WTC11 (cell line): ENCODE data around the gene BMP5. TPM values are rescaled to one million over a fixed set of nuclear protein-coding genes. Genes with fewer than 3 reads are reported as not detected.

Experiments
- ATAC-seq: fragments of 200-7000 bp; cut with Tn5 transposase; 2 replicates; pipeline ENCODE4 v1.10.0; 2021; ENCODE audit warnings: mild to moderate bottlenecking, moderate library complexity
- CTCF ChIA-PET: fragments of 300-600 bp; sonication (Branson Sonifier 250); formaldehyde crosslinking; loops from one replicate; lab custom pipeline; 2021; ENCODE audit warnings: antibody characterized with exemption; lab: Charles Lee
- POLR2A ChIA-PET: fragments of 350-600 bp; sonication (Branson Sonifier 250); formaldehyde crosslinking; loops from one replicate; lab custom pipeline; 2021; ENCODE audit warnings: antibody characterized with exemption; lab: Charles Lee
- DNase-seq: peaks from one replicate; pipeline ENCODE4 v3.0.0; 2021; ENCODE audit warnings: low spot score
- H3K27ac Mint-ChIP-seq: 2 replicates; pipeline ENCODE4 v1.8.0; 2021; ENCODE audit warnings: mixed read lengths
- H3K27me3 Mint-ChIP-seq: 2 replicates; pipeline ENCODE4 v1.8.0; 2021; ENCODE audit warnings: low read depth, mild to moderate bottlenecking, moderate library complexity, mixed read lengths
- H3K36me3 Mint-ChIP-seq: 2 replicates; pipeline ENCODE4 v1.8.0; 2021; ENCODE audit warnings: mixed read lengths
- H3K4me1 Mint-ChIP-seq: 2 replicates; pipeline ENCODE4 v1.8.0; 2022; ENCODE audit warnings: mixed read lengths
- H3K4me3 Mint-ChIP-seq: 2 replicates; pipeline ENCODE4 v1.8.0; 2021; ENCODE audit warnings: mild to moderate bottlenecking, moderate library complexity, mixed read lengths
- H3K9me3 Mint-ChIP-seq: 2 replicates; pipeline ENCODE4 v1.8.0; 2021; ENCODE audit warnings: mixed read lengths
- CREB1 ChIP-seq: sonication (generic); formaldehyde crosslinking; IDR thresholded peaks from 2 replicates; pipeline ENCODE4 v1.8.0; 2023; ENCODE audit warnings: mild to moderate bottlenecking, missing genetic modification reagents
- ELF4 ChIP-seq: sonication (generic); formaldehyde crosslinking; IDR thresholded peaks from 2 replicates; pipeline ENCODE4 v1.8.1; 2022; ENCODE audit warnings: low read depth, mild to moderate bottlenecking, moderate library complexity, missing genetic modification reagents
- EMX1 ChIP-seq: fragments of 250-450 bp; sonication (Bioruptor Pico); IDR thresholded peaks from 2 replicates; pipeline ENCODE4 v1.8.0; 2021; ENCODE audit warnings: mild to moderate bottlenecking
- ERG ChIP-seq: fragments of 250-450 bp; sonication (Bioruptor Pico); IDR thresholded peaks from 2 replicates; pipeline ENCODE4 v1.8.0; 2021; ENCODE audit warnings: mild to moderate bottlenecking
- GRHL2 ChIP-seq: fragments of 250-450 bp; sonication (Bioruptor Pico); IDR thresholded peaks from 2 replicates; pipeline ENCODE4 v1.8.0; 2022; ENCODE audit warnings: mild to moderate bottlenecking, moderate library complexity; ENCODE audit not compliant: insufficient replicate concordance, severe bottlenecking
- HMGA2 ChIP-seq: fragments of 250-450 bp; sonication (Bioruptor Pico); IDR thresholded peaks from 2 replicates; pipeline ENCODE4 v1.4.0; 2021; ENCODE audit warnings: mild to moderate bottlenecking, moderate library complexity
- JUN ChIP-seq: sonication (generic); formaldehyde crosslinking; IDR thresholded peaks from 2 replicates; pipeline ENCODE4 v1.8.0; 2023; ENCODE audit warnings: mild to moderate bottlenecking, missing genetic modification reagents
- MXD4 ChIP-seq: fragments of 250-450 bp; sonication (Bioruptor Pico); IDR thresholded peaks from 2 replicates; pipeline ENCODE4 v1.8.0; 2021; ENCODE audit warnings: mild to moderate bottlenecking, moderate library complexity, borderline replicate concordance
- MYBL2 ChIP-seq: sonication (generic); formaldehyde crosslinking; IDR thresholded peaks from 2 replicates; pipeline ENCODE4 v1.8.1; 2023; ENCODE audit warnings: mild to moderate bottlenecking, moderate library complexity, missing genetic modification reagents
- NFE2L1 ChIP-seq: sonication (generic); formaldehyde crosslinking; IDR thresholded peaks from 2 replicates; pipeline ENCODE4 v1.8.1; 2023; ENCODE audit warnings: missing genetic modification reagents
- SMAD4 ChIP-seq: sonication (generic); formaldehyde crosslinking; IDR thresholded peaks from 2 replicates; pipeline ENCODE4 v1.8.0; 2022; ENCODE audit warnings: mild to moderate bottlenecking, missing genetic modification reagents
- TP53 ChIP-seq: sonication (generic); formaldehyde crosslinking; IDR thresholded peaks from 2 replicates; pipeline ENCODE4 v1.8.1; 2023; ENCODE audit warnings: mild to moderate bottlenecking, missing genetic modification reagents
- ZNF121 ChIP-seq: sonication (generic); formaldehyde crosslinking; IDR thresholded peaks from 2 replicates; pipeline ENCODE4 v1.8.0; 2023; ENCODE audit warnings: missing genetic modification reagents
- ZNF263 ChIP-seq: sonication (generic); formaldehyde crosslinking; IDR thresholded peaks from 2 replicates; pipeline ENCODE4 v1.8.1; 2022; ENCODE audit warnings: low read depth, mild to moderate bottlenecking, moderate library complexity, missing genetic modification reagents
- ZNF396 ChIP-seq: fragments of 250-450 bp; sonication (Bioruptor Pico); IDR thresholded peaks from 2 replicates; pipeline ENCODE4 v1.8.0; 2021; ENCODE audit warnings: mild to moderate bottlenecking, moderate library complexity, borderline replicate concordance
- ZNF416 ChIP-seq: fragments of 250-450 bp; sonication (Bioruptor Pico); IDR thresholded peaks from 2 replicates; pipeline ENCODE4 v1.9.0; 2021; ENCODE audit warnings: mild to moderate bottlenecking, inconsistent platforms
- ZSCAN18 ChIP-seq: fragments of 250-450 bp; sonication (Bioruptor Pico); IDR thresholded peaks from 2 replicates; pipeline ENCODE4 v2.1.2; 2022; ENCODE audit warnings: mild to moderate bottlenecking, moderate library complexity
- total RNA-seq: library from RNA; stranded (reverse); gene quantifications from 3 replicates; pipeline ENCODE4 v1.2.3, GENCODE V29; 2021
- TF ChIP-seq, protein P1 (sequence below): sonication (generic); formaldehyde crosslinking; IDR thresholded peaks from 2 replicates; pipeline ENCODE4 v1.8.1; 2022; ENCODE audit warnings: missing genetic modification reagents, borderline replicate concordance
- TF ChIP-seq, protein P2 (sequence below): sonication (generic); formaldehyde crosslinking; IDR thresholded peaks from 2 replicates; pipeline ENCODE4 v1.8.1; 2023; ENCODE audit warnings: mild to moderate bottlenecking, missing genetic modification reagents, borderline replicate concordance
- TF ChIP-seq, protein P3 (sequence below): sonication (generic); formaldehyde crosslinking; IDR thresholded peaks from 2 replicates; pipeline ENCODE4 v1.8.0; 2023; ENCODE audit warnings: missing genetic modification reagents
- TF ChIP-seq, protein P4 (sequence below): sonication (generic); formaldehyde crosslinking; IDR thresholded peaks from 2 replicates; pipeline ENCODE4 v1.8.1; 2023; ENCODE audit warnings: mild to moderate bottlenecking, missing genetic modification reagents, moderate library complexity

Gene BMP5
- total RNA-seq, 1 experiment from 2014 or later = not detected

DNA sequence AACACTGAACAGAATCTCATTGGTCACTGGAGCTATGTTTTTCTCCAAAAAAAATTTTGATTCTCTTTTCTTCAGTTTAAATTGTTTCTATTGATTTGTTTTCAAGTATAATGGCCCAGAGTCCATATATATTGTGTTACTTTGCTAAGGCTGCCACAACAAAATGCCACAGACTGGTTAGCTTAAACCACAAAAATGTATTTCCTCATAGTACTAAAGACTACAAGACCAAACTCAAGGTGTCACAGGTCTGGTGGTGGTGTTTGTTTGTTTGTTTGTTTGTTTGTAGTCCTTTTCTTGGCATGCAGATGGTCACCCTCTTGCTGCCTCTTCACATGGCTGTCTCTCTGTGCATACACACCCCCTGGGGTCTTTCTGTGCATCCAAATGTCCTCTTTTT lies 34.0 kb downstream of the BMP5 start (continued):
- no peak for TF ChIP-seq ERG (CRISPR knock-in tag)
- TF ChIP-seq ZNF416 (CRISPR knock-in tag) = no peak
- TF ChIP-seq ZNF121 (CRISPR knock-in tag) = no peak

DNA sequence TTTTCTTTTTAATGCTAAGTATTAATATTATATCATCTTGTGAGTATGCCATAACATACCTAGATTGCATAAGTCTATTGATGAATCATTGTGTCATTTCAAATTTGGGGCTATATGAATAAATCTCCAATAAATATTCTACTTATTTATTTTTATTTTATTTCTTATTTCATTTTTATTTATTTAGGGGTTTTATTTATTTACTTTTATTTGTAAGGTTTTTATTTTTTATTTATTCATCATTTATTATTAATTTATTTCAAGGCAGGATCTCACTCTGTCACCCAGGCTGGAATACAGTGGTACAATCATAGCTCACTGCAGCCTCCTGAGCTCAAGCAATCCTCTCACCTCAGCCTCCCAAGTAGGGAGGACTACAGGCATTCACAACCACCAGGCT lies 36.3 kb downstream of the BMP5 start:
- no peak for ATAC-seq
- no peak for DNase-seq
- Mint-ChIP-seq H3K4me1 (peaks cover 9% of the 10 kb centered on the region; the same call in 1 of the 2 replicates), H3K36me3 (no peaks in the 10 kb centered on the region), H3K4me3 (no peak overlapping the region), H3K27me3 (no peaks in the 10 kb centered on the region), H3K27ac (no peak overlapping the region), H3K9me3 (peaks cover 6% of the 10 kb centered on the region; the same call in 1 of the 2 replicates)
- TF ChIP-seq HMGA2 (CRISPR knock-in tag) (peak; percentile 99), MXD4 (CRISPR knock-in tag) (no peak), CREB1 (no peak)
- TF ChIP-seq, protein P1, sequence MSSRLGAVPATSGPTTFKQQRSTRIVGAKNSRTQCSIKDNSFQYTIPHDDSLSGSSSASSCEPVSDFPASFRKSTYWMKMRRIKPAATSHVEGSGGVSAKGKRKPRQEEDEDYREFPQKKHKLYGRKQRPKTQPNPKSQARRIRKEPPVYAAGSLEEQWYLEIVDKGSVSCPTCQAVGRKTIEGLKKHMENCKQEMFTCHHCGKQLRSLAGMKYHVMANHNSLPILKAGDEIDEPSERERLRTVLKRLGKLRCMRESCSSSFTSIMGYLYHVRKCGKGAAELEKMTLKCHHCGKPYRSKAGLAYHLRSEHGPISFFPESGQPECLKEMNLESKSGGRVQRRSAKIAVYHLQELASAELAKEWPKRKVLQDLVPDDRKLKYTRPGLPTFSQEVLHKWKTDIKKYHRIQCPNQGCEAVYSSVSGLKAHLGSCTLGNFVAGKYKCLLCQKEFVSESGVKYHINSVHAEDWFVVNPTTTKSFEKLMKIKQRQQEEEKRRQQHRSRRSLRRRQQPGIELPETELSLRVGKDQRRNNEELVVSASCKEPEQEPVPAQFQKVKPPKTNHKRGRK (CRISPR knock-in tag) = no peak
- TF ChIP-seq, protein P2, sequence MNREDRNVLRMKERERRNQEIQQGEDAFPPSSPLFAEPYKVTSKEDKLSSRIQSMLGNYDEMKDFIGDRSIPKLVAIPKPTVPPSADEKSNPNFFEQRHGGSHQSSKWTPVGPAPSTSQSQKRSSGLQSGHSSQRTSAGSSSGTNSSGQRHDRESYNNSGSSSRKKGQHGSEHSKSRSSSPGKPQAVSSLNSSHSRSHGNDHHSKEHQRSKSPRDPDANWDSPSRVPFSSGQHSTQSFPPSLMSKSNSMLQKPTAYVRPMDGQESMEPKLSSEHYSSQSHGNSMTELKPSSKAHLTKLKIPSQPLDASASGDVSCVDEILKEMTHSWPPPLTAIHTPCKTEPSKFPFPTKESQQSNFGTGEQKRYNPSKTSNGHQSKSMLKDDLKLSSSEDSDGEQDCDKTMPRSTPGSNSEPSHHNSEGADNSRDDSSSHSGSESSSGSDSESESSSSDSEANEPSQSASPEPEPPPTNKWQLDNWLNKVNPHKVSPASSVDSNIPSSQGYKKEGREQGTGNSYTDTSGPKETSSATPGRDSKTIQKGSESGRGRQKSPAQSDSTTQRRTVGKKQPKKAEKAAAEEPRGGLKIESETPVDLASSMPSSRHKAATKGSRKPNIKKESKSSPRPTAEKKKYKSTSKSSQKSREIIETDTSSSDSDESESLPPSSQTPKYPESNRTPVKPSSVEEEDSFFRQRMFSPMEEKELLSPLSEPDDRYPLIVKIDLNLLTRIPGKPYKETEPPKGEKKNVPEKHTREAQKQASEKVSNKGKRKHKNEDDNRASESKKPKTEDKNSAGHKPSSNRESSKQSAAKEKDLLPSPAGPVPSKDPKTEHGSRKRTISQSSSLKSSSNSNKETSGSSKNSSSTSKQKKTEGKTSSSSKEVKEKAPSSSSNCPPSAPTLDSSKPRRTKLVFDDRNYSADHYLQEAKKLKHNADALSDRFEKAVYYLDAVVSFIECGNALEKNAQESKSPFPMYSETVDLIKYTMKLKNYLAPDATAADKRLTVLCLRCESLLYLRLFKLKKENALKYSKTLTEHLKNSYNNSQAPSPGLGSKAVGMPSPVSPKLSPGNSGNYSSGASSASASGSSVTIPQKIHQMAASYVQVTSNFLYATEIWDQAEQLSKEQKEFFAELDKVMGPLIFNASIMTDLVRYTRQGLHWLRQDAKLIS (CRISPR knock-in tag) = no peak
- POLR2A ChIA-PET = no interaction called here
- CTCF ChIA-PET = no interaction called here

DNA sequence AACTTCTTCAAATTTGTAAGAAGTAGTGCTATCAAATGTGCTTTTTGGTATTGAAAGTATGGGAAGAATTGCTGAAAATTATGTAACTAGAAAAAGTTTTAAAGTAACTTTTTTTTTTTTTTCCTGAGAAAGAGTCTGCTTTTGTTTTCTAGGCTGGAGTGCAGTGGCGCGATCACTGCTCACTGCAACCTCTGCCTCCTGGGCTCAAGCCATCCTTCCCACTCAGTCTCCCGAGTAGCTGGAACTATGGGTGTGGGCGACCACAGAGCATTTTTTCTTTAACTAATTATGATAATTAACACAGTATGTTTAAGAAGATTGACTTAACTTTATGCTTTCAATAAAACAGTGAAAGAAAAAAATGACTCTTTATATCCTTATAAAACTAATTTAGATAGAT lies 38.4 kb downstream of the BMP5 start:
- H3K4me3 Mint-ChIP-seq = no peak overlapping the region
- ChIA-PET POLR2A (no interaction called here), CTCF (no interaction called here)
- no peaks in the 10 kb centered on the region for H3K36me3 Mint-ChIP-seq
- no peak for ATAC-seq
- DNase-seq = no peak
- H3K9me3 Mint-ChIP-seq = peaks cover 6% of the 10 kb centered on the region; the same call in 1 of the 2 replicates
- no peaks in the 10 kb centered on the region for H3K27me3 Mint-ChIP-seq
- peaks cover 13% of the 10 kb centered on the region for H3K4me1 Mint-ChIP-seq
- no peak overlapping the region for H3K27ac Mint-ChIP-seq
- no peak for TF ChIP-seq MYBL2 (CRISPR knock-in tag)
- TF ChIP-seq JUN (CRISPR knock-in tag) = no peak
- TF ChIP-seq, protein P3, sequence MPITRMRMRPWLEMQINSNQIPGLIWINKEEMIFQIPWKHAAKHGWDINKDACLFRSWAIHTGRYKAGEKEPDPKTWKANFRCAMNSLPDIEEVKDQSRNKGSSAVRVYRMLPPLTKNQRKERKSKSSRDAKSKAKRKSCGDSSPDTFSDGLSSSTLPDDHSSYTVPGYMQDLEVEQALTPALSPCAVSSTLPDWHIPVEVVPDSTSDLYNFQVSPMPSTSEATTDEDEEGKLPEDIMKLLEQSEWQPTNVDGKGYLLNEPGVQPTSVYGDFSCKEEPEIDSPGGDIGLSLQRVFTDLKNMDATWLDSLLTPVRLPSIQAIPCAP (CRISPR knock-in tag) = no peak
- TF ChIP-seq, protein P4, sequence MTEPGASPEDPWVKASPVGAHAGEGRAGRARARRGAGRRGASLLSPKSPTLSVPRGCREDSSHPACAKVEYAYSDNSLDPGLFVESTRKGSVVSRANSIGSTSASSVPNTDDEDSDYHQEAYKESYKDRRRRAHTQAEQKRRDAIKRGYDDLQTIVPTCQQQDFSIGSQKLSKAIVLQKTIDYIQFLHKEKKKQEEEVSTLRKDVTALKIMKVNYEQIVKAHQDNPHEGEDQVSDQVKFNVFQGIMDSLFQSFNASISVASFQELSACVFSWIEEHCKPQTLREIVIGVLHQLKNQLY (CRISPR knock-in tag) = no peak
- no peak for TF ChIP-seq ZNF396 (CRISPR knock-in tag)
- no peak for TF ChIP-seq EMX1
- no peak for TF ChIP-seq NFE2L1 (CRISPR knock-in tag)
- no peak for TF ChIP-seq GRHL2
- TF ChIP-seq ZSCAN18 (CRISPR knock-in tag) = no peak
- TF ChIP-seq TP53 (CRISPR knock-in tag) = no peak
- TF ChIP-seq, protein P2 (CRISPR knock-in tag) = no peak
- TF ChIP-seq ELF4 (CRISPR knock-in tag) = no peak
- no peak for TF ChIP-seq ZNF263
- no peak for TF ChIP-seq SMAD4 (CRISPR knock-in tag)
